HUES64 (cell line): ENCODE results near the gene ANKRD44.

ENCODE experiments used
- H3K27ac ChIP-seq: 2 replicates; pipeline ENCODE4 v1.7.0; 2013; ENCODE audit warnings: low read depth, low read length, inconsistent platforms
- H3K27me3 ChIP-seq: 2 replicates; pipeline ENCODE4 v1.6.1; 2013; ENCODE audit warnings: mild to moderate bottlenecking, low read length; ENCODE audit not compliant: insufficient read depth
- H3K36me3 ChIP-seq: 2 replicates; pipeline ENCODE4 v1.6.1; 2013; ENCODE audit warnings: mild to moderate bottlenecking, low read length; ENCODE audit not compliant: insufficient read depth
- H3K4me1 ChIP-seq: 2 replicates; pipeline ENCODE4 v1.6.1; 2013; ENCODE audit warnings: mild to moderate bottlenecking, low read length, moderate library complexity; ENCODE audit not compliant: insufficient read depth
- H3K4me3 ChIP-seq: 2 replicates; pipeline ENCODE4 v1.5.1; 2013; ENCODE audit warnings: mild to moderate bottlenecking, low read length, moderate library complexity
- H3K9ac ChIP-seq: 2 replicates; pipeline ENCODE4 v1.6.1; 2013; ENCODE audit warnings: mild to moderate bottlenecking, low read depth, low read length
- H3K9me3 ChIP-seq: 2 replicates; pipeline ENCODE4 v1.6.1; 2013; ENCODE audit warnings: low read depth, low read length; ENCODE audit not compliant: insufficient read depth
- WGBS: fragments of 150-250, 120-280 bp; methylation state at CpG from one replicate; pipeline ENCODE4 v1.1.7; 2013; ENCODE audit warnings: missing lambda C conversion rate; 5-methylcytosine and 5-hydroxymethylcytosine counted together

Gene ANKRD44

GRCh38 chr2:197079832-197080555 lies 230.6 kb downstream of the ANKRD44 start:
- 74% methylated on average over 6 of the region's 6 CpGs for WGBS
- no peaks in the 10 kb centered on the region for H3K27me3 ChIP-seq
- H3K27ac ChIP-seq = no peak overlapping the region
- no peaks in the 10 kb centered on the region for H3K36me3 ChIP-seq
- H3K4me3 ChIP-seq = no peak overlapping the region
- no peaks in the 10 kb centered on the region for H3K9me3 ChIP-seq
- no peak overlapping the region for H3K9ac ChIP-seq
- H3K4me1 ChIP-seq = peaks cover 7% of the 10 kb centered on the region; the same call in 1 of the 2 replicates

GRCh38 chr2:197079414-197079813 lies 231.2 kb downstream of the ANKRD44 start:
- WGBS = 82% methylated on average over 3 of the region's 3 CpGs
- Histone ChIP-seq H3K9ac (no peak overlapping the region), H3K9me3 (no peaks in the 10 kb centered on the region), H3K27ac (no peak overlapping the region), H3K36me3 (no peaks in the 10 kb centered on the region), H3K27me3 (no peaks in the 10 kb centered on the region), H3K4me1 (peaks cover 7% of the 10 kb centered on the region; the same call in 1 of the 2 replicates), H3K4me3 (no peak overlapping the region)

- H3K4me1 ChIP-seq = peaks cover 7% of the 10 kb centered on the region; the same call in 1 of the 2 replicates
- no peak overlapping the region for H3K27ac ChIP-seq
- no peak overlapping the region for H3K9ac ChIP-seq
- no peaks in the 10 kb centered on the region for H3K9me3 ChIP-seq
- no peak overlapping the region for H3K4me3 ChIP-seq
- H3K27me3 ChIP-seq = no peaks in the 10 kb centered on the region
- H3K36me3 ChIP-seq = no peaks in the 10 kb centered on the region
- WGBS = 90% methylated on average over 4 of the region's 4 CpGs
These were observed 232.0 kb downstream of the ANKRD44 start for GRCh38 chr2:197078535-197078934.

- no peak overlapping the region for H3K27ac ChIP-seq
- no peak overlapping the region for H3K9ac ChIP-seq
- no peak overlapping the region for H3K4me3 ChIP-seq
- 65% methylated on average over 2 of the region's 2 CpGs for WGBS
- H3K36me3 ChIP-seq = no peaks in the 10 kb centered on the region
- H3K9me3 ChIP-seq = no peaks in the 10 kb centered on the region
- H3K4me1 ChIP-seq = peaks cover 7% of the 10 kb centered on the region; the same call in 1 of the 2 replicates
- H3K27me3 ChIP-seq = no peaks in the 10 kb centered on the region
These were observed 233.2 kb downstream of the ANKRD44 start for GRCh38 chr2:197077336-197077735.

- Histone ChIP-seq H3K27me3 (no peaks in the 10 kb centered on the region), H3K27ac (no peak overlapping the region), H3K4me1 (peaks cover 7% of the 10 kb centered on the region; the same call in 1 of the 2 replicates), H3K36me3 (no peaks in the 10 kb centered on the region), H3K9ac (no peak overlapping the region), H3K4me3 (no peak overlapping the region), H3K9me3 (no peaks in the 10 kb centered on the region)
- WGBS = no CpG with 5 or more reads among the region's 1 CpG
These were observed 233.9 kb downstream of the ANKRD44 start for GRCh38 chr2:197076652-197077051.

GRCh38 chr2:197075754-197076337 lies 234.7 kb downstream of the ANKRD44 start:
- Histone ChIP-seq H3K4me1 (peaks cover 7% of the 10 kb centered on the region; the same call in 1 of the 2 replicates), H3K9me3 (no peaks in the 10 kb centered on the region), H3K27me3 (no peaks in the 10 kb centered on the region), H3K9ac (no peak overlapping the region), H3K4me3 (no peak overlapping the region), H3K36me3 (no peaks in the 10 kb centered on the region), H3K27ac (no peak overlapping the region)
- 71% methylated on average over 6 of the region's 7 CpGs for WGBS

GRCh38 chr2:197075281-197075680 lies 235.3 kb downstream of the ANKRD44 start:
- no peak overlapping the region for H3K4me3 ChIP-seq
- no peaks in the 10 kb centered on the region for H3K27me3 ChIP-seq
- no peaks in the 10 kb centered on the region for H3K36me3 ChIP-seq
- no peak overlapping the region for H3K27ac ChIP-seq
- H3K9ac ChIP-seq = no peak overlapping the region
- 90% methylated on average over 2 of the region's 2 CpGs for whole genome bisulfite sequencing
- H3K4me1 ChIP-seq = peaks cover 4% of the 10 kb centered on the region; the same call in 1 of the 2 replicates
- no peaks in the 10 kb centered on the region for H3K9me3 ChIP-seq

GRCh38 chr2:197073701-197074433 lies 236.7 kb downstream of the ANKRD44 start:
- no peak overlapping the region for H3K9ac ChIP-seq
- no peak overlapping the region for H3K4me3 ChIP-seq
- H3K27me3 ChIP-seq = no peaks in the 10 kb centered on the region
- H3K4me1 ChIP-seq = no peaks in the 10 kb centered on the region
- H3K27ac ChIP-seq = no peak overlapping the region
- no peaks in the 10 kb centered on the region for H3K9me3 ChIP-seq
- WGBS = 90% methylated on average over 1 of the region's 1 CpG
- no peaks in the 10 kb centered on the region for H3K36me3 ChIP-seq

- Histone ChIP-seq H3K36me3 (no peaks in the 10 kb centered on the region), H3K27me3 (no peaks in the 10 kb centered on the region), H3K4me1 (no peaks in the 10 kb centered on the region), H3K9me3 (no peaks in the 10 kb centered on the region), H3K4me3 (no peak overlapping the region), H3K27ac (no peak overlapping the region), H3K9ac (no peak overlapping the region)
- 92% methylated on average over 2 of the region's 2 CpGs for WGBS
These were observed 237.3 kb downstream of the ANKRD44 start for GRCh38 chr2:197073270-197073669.

- H3K4me3 ChIP-seq = no peak overlapping the region
- WGBS = 98% methylated on average over 3 of the region's 3 CpGs
- H3K27ac ChIP-seq = no peak overlapping the region
- no peaks in the 10 kb centered on the region for H3K27me3 ChIP-seq
- no peaks in the 10 kb centered on the region for H3K36me3 ChIP-seq
- no peak overlapping the region for H3K9ac ChIP-seq
- no peaks in the 10 kb centered on the region for H3K9me3 ChIP-seq
- H3K4me1 ChIP-seq = no peaks in the 10 kb centered on the region
These were observed 238.0 kb downstream of the ANKRD44 start for GRCh38 chr2:197072533-197072932.

GRCh38 chr2:197071790-197072436 lies 238.7 kb downstream of the ANKRD44 start:
- H3K27me3 ChIP-seq = no peaks in the 10 kb centered on the region
- no peak overlapping the region for H3K9ac ChIP-seq
- no peak overlapping the region for H3K27ac ChIP-seq
- H3K36me3 ChIP-seq = no peaks in the 10 kb centered on the region
- H3K4me1 ChIP-seq = no peaks in the 10 kb centered on the region
- H3K4me3 ChIP-seq = no peak overlapping the region
- 67% methylated on average over 1 of the region's 1 CpG for WGBS
- no peaks in the 10 kb centered on the region for H3K9me3 ChIP-seq
